NCI-H1436 (cell line): Measurements from ENCODE around the gene ENHO.

Experiments used
- DNase-seq: peaks from one replicate; lab custom pipeline; 2025; lab: John Stamatoyannopoulos, UW

Gene ENHO

DNA sequence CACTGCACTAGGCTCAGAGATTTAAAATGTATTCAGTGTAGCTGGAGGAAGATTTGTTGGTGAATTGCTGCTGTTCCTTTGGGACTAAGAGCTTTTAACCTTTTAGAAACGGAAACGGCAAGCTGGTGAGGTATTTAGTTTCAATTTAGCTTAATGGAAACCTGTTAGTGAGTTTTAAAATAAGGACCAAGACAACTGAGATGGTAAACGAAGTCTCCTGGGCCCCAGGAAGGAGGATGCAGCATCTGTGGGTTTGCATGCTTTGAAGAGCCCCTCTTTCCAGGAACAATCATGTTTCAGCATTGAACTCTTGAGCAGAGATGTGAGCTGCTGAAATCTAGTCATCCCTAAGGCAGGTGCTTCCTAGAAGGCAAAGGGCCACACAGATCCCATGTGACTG lies 47.7 kb downstream of the ENHO start:
- peak; percentile 63 for DNase-seq
